K562 treated with DMSO at 1 percent for 24 hours (cell line): Measurements from ENCODE around the gene LRFN3. TPM values are rescaled to one million over a fixed set of nuclear protein-coding genes. Genes with fewer than 3 reads are reported as not detected.

Experiments used
- total RNA-seq: library from RNA; unstranded; fragments of 300-600 nt; gene quantifications from 2 replicates; pipeline ENCODE4 v1.2.3, GENCODE V29; 2022; ENCODE audit warnings: low read depth; ENCODE audit not compliant: insufficient read depth

Gene LRFN3, protein sequence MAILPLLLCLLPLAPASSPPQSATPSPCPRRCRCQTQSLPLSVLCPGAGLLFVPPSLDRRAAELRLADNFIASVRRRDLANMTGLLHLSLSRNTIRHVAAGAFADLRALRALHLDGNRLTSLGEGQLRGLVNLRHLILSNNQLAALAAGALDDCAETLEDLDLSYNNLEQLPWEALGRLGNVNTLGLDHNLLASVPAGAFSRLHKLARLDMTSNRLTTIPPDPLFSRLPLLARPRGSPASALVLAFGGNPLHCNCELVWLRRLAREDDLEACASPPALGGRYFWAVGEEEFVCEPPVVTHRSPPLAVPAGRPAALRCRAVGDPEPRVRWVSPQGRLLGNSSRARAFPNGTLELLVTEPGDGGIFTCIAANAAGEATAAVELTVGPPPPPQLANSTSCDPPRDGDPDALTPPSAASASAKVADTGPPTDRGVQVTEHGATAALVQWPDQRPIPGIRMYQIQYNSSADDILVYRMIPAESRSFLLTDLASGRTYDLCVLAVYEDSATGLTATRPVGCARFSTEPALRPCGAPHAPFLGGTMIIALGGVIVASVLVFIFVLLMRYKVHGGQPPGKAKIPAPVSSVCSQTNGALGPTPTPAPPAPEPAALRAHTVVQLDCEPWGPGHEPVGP
- total RNA-seq: 0.32 and 0.80 TPM in 2 replicates

DNA sequence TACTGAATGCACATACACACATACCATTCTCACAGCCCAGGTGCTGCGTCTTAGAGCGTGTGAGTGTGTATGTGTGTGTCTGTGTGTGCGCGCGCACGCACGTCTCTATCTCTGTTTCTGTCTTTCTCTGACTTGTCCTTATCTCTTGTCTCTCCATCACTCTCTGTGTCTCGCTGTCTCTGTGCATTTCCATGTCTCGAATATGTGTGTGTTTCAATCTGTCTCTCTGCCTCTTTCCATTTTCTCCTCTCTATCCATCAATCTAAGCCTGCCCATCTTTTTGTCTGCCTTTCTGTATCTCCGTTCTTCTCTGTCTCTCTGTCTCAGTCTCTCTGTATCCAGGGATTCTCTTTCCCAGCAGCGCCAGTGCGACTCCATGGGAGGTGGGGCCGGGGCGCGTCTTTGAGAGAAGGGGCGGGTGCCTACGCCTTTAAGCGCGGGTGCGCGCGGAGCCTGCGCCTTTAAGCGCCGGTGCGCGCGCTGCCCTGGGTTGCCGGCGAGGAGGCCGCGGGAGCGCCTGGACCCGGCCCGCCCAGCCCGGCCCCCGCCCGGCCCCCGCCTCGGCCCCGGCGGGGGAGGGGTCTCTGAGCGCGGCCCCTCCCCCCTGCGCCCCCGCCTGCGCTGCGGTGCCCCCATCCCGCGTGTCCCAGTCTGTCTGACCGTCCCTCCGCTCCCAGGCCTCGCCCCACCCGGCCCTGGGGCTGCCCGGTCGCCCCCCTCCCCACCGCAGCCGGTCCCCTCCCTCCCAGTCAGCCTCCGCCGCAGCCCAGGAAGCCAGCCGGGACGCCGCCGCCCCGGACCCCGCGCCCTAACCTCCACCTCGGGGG is at the start of gene LRFN3:
LRFN3 (plus strand) TSS at position 464 of the 827 bp plus-strand sequence. CDS start 3,052 bp downstream, outside the sequence.

DNA sequence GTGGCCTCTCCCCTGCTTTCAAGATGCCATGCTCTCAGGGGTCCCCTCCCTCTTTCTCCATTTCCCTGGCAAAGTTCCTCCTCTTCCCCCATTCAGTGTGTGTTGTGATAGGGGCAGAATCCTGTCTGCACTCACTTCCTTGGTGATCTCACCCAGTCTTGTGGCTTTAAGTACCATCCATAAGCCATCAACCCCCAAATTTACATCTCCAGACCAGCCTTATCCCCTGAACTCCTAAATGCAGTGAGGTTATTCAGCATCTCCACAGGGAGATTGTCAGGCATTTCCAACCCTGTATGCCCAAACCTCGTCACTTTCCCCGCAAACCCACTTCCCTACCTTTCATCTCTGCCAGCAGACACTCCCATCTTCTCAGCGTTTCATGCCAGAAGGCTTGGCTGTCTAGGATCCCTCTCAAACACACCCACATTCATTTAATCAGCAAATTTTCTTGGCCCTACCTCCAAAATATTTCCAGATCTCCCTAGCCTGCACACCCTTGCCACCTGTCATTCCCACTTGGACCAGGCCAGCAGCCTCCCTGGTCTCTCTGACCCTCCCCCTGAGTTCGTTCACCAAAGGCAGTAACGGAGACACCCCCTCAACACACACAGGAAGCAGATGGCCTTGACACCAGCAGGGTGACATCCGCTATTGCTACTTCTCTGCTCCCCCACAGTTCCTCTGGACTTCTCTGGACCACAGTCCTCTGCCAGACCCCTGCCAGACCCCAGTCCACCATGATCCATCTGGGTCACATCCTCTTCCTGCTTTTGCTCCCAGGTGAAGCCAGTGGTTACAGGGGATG is 34.1 kb upstream of the LRFN3 start, which contains the start of gene HCST:
HCST (plus strand) TSS at position 676 of the 808 bp plus-strand sequence; CDS start at position 741, 65 bp downstream.

DNA sequence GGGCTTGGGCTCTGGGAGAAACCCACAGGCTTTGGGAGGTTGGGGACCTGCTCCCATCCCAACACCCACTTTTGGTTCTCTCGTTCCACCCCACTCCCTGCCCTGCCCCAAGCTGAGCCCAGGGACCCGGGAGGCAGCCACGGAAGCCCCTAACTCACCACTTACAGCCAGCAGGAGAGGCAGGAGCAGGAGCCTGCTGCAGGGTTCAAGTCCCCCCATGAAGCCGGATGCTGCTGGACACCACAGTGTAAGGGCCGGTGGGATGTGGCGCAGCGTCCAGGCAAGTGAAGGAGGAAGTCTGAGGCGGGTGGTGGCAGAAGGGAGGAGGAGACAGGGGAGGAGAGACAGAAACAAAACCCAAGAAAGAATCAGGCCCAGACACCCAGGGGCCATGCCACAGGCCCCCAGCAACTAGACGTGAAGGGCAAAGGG is 28.1 kb upstream of the LRFN3 start, which contains the start of gene TYROBP:
TYROBP (minus strand) TSS at position 286 of the 432 bp plus-strand sequence; CDS start at position 219, 67 bp downstream.

Other genes starting within 250 kb of the LRFN3 start
- not detected in 2 replicates for gene ZBTB32, start 231.8 kb upstream of the LRFN3 start, total RNA-seq
- gene KMT2B, start 218.4 kb upstream of the LRFN3 start, total RNA-seq: 29.9 and 30.6 TPM in 2 replicates
- gene IGFLR1, start 193.9 kb upstream of the LRFN3 start, total RNA-seq: 11.4 and 13.6 TPM in 2 replicates
- gene U2AF1L4, start 191.0 kb upstream of the LRFN3 start, total RNA-seq: 5.4 and 6.3 TPM in 2 replicates
- 41.2 and 43.3 TPM in 2 replicates for gene PSENEN, start 190.7 kb upstream of the LRFN3 start, total RNA-seq
- 22.5 and 26.8 TPM in 2 replicates for gene LIN37, start 187.8 kb upstream of the LRFN3 start, total RNA-seq
- 1.5 TPM in 1 of 2 replicates, not detected in the other for gene HSPB6, start 179.3 kb upstream of the LRFN3 start, total RNA-seq
- 20.6 and 24.1 TPM in 2 replicates for gene PROSER3, start 178.2 kb upstream of the LRFN3 start, total RNA-seq
- gene ARHGAP33, start 160.8 kb upstream of the LRFN3 start, total RNA-seq: 5.7 and 6.1 TPM in 2 replicates
- gene PRODH2, start 123.5 kb upstream of the LRFN3 start, total RNA-seq: not detected in 2 replicates
- gene NPHS1, start 83.9 kb upstream of the LRFN3 start, total RNA-seq: 2.2 and 2.4 TPM in 2 replicates
- gene KIRREL2, start 79.5 kb upstream of the LRFN3 start, total RNA-seq: 0.24 TPM in 1 of 2 replicates, not detected in the other
- gene APLP1, start 67.8 kb upstream of the LRFN3 start, total RNA-seq: 21.4 and 23.2 TPM in 2 replicates
- 6.9 and 7.5 TPM in 2 replicates for gene NFKBID, start 35.8 kb upstream of the LRFN3 start, total RNA-seq
- gene HCST, start 33.8 kb upstream of the LRFN3 start, total RNA-seq: not detected in 2 replicates
- 24.5 and 26.3 TPM in 2 replicates for gene TYROBP, start 28.1 kb upstream of the LRFN3 start, total RNA-seq
- gene SDHAF1, start 58.8 kb downstream of the LRFN3 start, total RNA-seq: 65.0 and 68.6 TPM in 2 replicates
- 0.51 TPM in 1 of 2 replicates, not detected in the other for gene SYNE4, start 72.4 kb downstream of the LRFN3 start, total RNA-seq
- gene ALKBH6, start 77.8 kb downstream of the LRFN3 start, total RNA-seq: 49.2 and 50.7 TPM in 2 replicates
- 1.1 and 7.2 TPM in 2 replicates for gene CLIP3, start 96.5 kb downstream of the LRFN3 start, total RNA-seq
- 8.1 and 8.7 TPM in 2 replicates for gene THAP8, start 117.9 kb downstream of the LRFN3 start, total RNA-seq
- gene WDR62, start 118.5 kb downstream of the LRFN3 start, total RNA-seq: 40.2 and 43.2 TPM in 2 replicates
- gene OVOL3, start 174.8 kb downstream of the LRFN3 start, total RNA-seq: 0.70 TPM in 1 of 2 replicates, not detected in the other
- gene POLR2I, start 178.5 kb downstream of the LRFN3 start, total RNA-seq: 89.6 and 182 TPM in 2 replicates
- 112 and 130 TPM in 2 replicates for gene TBCB, start 179.1 kb downstream of the LRFN3 start, total RNA-seq
- gene CAPNS1, start 203.7 kb downstream of the LRFN3 start, total RNA-seq: 307 and 326 TPM in 2 replicates
- not detected in 2 replicates for gene COX7A1, start 216.1 kb downstream of the LRFN3 start, total RNA-seq